Measurements from ENCODE around the gene PFKFB3.
"Not testable (repeated sequence)": the region's sequence is repeated elsewhere in the genome, so short reads cannot be mapped to it uniquely, and the experiment has no call there.

The PFKFB3 gene

GRCh38 chr10:6221971-6222751 is 19.4 kb downstream of the PFKFB3 start:
- no peak for DNase-seq

GRCh38 chr10:6222755-6223154 is 20.0 kb downstream of the PFKFB3 start:
- no peak for DNase-seq

- no peak for DNase-seq
Measured at GRCh38 chr10:6223981-6224380, 21.2 kb downstream of the PFKFB3 start.

DNA sequence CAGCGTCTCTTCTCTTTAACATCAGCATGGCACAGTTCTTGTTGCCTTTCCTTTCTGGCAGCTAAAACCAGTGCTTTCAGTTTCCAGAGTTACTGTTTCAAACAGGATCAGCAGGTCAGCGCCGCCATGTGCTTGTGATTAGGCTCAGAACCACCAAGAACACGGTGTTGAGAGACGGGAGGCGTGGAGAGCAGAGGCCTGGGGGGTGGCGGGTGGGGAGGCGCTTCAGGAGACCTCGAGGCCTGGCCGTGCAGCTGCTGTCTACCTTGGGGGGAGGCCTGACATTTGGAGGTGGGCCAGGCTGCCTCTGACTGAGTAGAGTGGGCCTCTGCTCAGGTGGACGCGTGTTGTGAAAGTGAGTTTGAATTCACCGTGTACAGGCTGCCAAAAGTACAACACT is 22.0 kb downstream of the PFKFB3 start:
- DNase-seq, result no peak

GRCh38 chr10:6225263-6225814 is 22.6 kb downstream of the PFKFB3 start:
- no peak for DNase-seq

- DNase-seq, result no peak
Measured at GRCh38 chr10:6226216-6226615, 23.5 kb downstream of the PFKFB3 start.

- DNase-seq, result no peak
Measured at GRCh38 chr10:6227346-6227745, 24.6 kb downstream of the PFKFB3 start.

GRCh38 chr10:6228010-6228511 is 25.3 kb downstream of the PFKFB3 start:
- no peak for DNase-seq

- no peak for DNase-seq
Measured at GRCh38 chr10:6228647-6229046, 25.9 kb downstream of the PFKFB3 start.

GRCh38 chr10:6229290-6229689 is 26.6 kb downstream of the PFKFB3 start:
- no peak for DNase-seq

DNA sequence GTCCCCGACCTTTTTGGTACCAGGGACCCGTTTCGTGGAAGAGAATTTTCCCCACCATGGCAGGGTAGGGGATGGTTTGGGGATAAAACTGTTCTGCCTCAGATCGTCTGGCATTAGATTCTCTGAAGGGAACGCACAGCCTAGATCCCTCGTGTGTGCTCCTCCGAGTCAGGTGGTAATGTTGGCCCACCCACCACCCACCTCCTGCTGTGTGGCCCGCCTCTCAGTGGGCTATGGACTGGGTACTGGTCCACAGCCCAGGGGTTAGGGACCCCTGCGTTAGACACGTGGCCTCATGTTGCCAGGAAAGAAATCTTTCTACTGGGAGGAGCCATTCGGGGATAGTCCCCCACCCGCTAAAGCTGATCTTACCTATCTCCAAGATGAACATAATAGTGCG is 27.0 kb downstream of the PFKFB3 start:
- no peak for DNase-seq

GRCh38 chr10:6230315-6230714 is 27.6 kb downstream of the PFKFB3 start:
- no peak for DNase-seq

DNA sequence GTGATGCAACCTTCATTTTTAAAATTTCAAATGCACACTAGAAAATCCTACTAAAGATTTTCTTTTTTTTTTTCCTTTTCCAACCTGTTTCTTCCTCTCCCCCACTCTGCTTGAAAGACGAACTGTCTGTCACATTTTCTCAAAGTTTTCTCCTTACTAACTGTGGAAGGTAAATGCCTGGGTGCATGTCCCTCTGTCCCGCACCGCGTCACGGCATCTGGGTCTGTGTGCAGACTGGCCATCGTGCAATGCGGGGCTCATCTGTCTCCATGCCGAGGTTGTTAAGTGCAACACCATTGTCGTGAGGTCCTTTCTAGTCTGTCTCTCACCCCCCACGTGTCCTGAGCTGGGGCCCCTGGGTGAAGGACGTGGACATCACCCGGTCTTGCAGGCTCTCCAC is 28.4 kb downstream of the PFKFB3 start:
- DNase-seq, result no peak

DNA sequence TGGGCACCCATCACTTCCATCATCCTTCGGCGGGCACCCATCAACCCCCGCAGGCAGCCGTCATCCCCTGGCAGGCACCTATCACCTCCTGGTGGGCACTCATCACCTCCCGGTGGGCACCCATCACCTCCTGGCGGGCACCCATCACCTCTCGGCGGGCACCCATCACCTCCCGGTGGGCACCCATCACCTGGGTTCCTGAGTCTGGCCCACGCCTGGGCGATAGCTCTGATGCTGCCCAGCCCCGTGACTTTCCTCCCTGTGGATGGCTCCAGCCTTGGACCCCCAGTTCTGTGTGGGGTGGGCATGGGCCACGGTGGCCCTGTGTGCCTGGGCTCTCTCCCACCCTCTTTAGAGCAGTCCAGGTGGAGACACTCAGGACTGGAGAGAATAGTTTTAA is 29.0 kb downstream of the PFKFB3 start:
- DNase-seq, result no peak

DNA sequence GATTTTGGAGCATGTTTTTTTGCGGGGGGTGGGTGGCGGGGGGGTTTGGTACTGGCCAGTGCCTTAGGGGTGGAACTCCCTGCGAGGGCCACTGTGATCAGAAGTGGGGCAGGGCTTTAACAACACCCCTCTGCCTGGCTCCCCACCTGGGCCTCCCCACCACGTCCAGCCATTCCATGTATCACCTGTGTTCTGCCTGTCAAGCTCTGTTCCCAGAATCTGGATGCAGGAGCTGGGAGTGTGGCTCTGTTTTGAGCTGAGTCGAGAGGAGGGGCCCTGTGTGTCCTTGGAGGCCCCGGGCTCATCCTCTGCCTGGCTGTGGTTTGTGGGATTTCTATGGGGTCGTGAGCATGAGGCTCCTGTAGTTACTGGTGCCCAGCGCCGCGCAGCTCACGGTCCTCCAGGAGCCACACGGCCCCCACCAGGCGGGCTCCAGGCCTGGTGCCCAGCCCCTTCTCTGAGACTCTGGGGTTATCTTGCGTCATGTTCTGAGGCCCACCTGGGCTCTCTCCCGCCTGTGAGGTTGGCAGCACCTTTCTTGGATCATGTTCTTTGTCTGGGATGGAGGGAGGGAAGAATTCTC is 29.6 kb downstream of the PFKFB3 start:
- no peak for DNase-seq

GRCh38 chr10:6232846-6233724 is 30.4 kb downstream of the PFKFB3 start:
- no peak for DNase-seq

DNA sequence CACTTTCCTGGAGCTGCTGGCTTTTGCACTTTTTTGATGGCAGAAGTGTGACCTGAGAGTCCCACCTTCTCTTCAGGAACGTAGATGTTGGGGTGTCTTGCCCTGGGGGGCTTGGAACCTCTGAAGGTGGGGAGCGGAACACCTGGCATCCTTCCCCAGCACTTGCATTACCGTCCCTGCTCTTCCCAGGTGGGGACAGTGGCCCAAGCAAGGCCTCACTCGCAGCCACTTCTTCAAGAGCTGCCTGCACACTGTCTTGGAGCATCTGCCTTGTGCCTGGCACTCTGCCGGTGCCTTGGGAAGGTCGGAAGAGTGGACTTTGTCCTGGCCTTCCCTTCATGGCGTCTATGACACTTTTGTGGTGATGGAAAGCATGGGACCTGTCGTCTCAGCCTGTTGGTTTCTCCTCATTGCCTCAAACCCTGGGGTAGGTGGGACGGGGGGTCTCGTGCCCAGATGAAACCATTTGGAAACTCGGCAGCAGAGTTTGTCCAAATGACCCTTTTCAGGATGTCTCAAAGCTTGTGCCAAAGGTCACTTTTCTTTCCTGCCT is 31.1 kb downstream of the PFKFB3 start:
- DNase-seq, result no peak

GRCh38 chr10:6234371-6234770 is 31.6 kb downstream of the PFKFB3 start:
- no peak for DNase-seq

- no peak for DNase-seq
Measured at GRCh38 chr10:6236349-6237198, 33.8 kb downstream of the PFKFB3 start.

- DNase-seq, result no peak
Measured at GRCh38 chr10:6237199-6237530, 34.4 kb downstream of the PFKFB3 start.

GRCh38 chr10:6238587-6239212 is 36.0 kb downstream of the PFKFB3 start:
- not testable (repeated sequence) for DNase-seq

Data from inflammatory macrophage (primary cell).